GM19035 (cell line): ENCODE results near the gene VAV2.

ENCODE experiments used
- ATAC-seq: cut with Tn5 transposase; IDR thresholded peaks from one replicate; pipeline ENCODE4 v1.9.1; 2021; ENCODE audit not compliant: unreplicated experiment

The VAV2 gene

GRCh38 chr9:133843751-133844397, 148.2 kb downstream of the VAV2 start:
- no peak for ATAC-seq

GRCh38 chr9:133843250-133843649, 148.9 kb downstream of the VAV2 start:
- ATAC-seq: no peak

GRCh38 chr9:133842721-133843227, 149.3 kb downstream of the VAV2 start:
- no peak for ATAC-seq

GRCh38 chr9:133842174-133842573, 149.9 kb downstream of the VAV2 start:
- ATAC-seq: no peak

GRCh38 chr9:133841167-133841812, 150.8 kb downstream of the VAV2 start:
- ATAC-seq: no peak

GRCh38 chr9:133839822-133840329, 152.2 kb downstream of the VAV2 start:
- no peak for ATAC-seq

- no peak for ATAC-seq
Measured at GRCh38 chr9:133838859-133839507, 153.1 kb downstream of the VAV2 start.

- ATAC-seq: no peak
Measured at GRCh38 chr9:133837627-133838597, 154.2 kb downstream of the VAV2 start.

GRCh38 chr9:133836818-133837217, 155.3 kb downstream of the VAV2 start:
- ATAC-seq: no peak

GRCh38 chr9:133836001-133836758, 155.9 kb downstream of the VAV2 start:
- ATAC-seq: no peak

- ATAC-seq: no peak
Measured at GRCh38 chr9:133835262-133835901, 156.7 kb downstream of the VAV2 start.

- no peak for ATAC-seq
Measured at GRCh38 chr9:133834080-133834976, 157.8 kb downstream of the VAV2 start.

- ATAC-seq: no peak
Measured at GRCh38 chr9:133833388-133834025, 158.6 kb downstream of the VAV2 start.

GRCh38 chr9:133832877-133833276, 159.2 kb downstream of the VAV2 start:
- ATAC-seq: no peak

GRCh38 chr9:133830711-133831110, 161.4 kb downstream of the VAV2 start:
- ATAC-seq: no peak

GRCh38 chr9:133830310-133830709, 161.8 kb downstream of the VAV2 start:
- no peak for ATAC-seq

- no peak for ATAC-seq
Measured at GRCh38 chr9:133828338-133828997, 163.7 kb downstream of the VAV2 start.
